Transverse colon (tissue), 4 donors: ENCODE results near the gene CDT1. TPM values are rescaled to one million over a fixed set of nuclear protein-coding genes. Genes with fewer than 3 reads are reported as not detected.

ENCODE experiments used
- DNase-seq: peaks from one replicate; pipeline ENCODE4 v3.0.0-alpha.2; 2019
- H3K27ac ChIP-seq, 4 donors: fragments of 200-600 bp; sonication (generic); 2 replicates each; pipeline ENCODE4 v1.5.1; 2016 to 2018; ENCODE audit warnings: inconsistent platforms in 4 of 4
- H3K27me3 ChIP-seq: fragments of 200-600 bp; sonication (generic); 2 replicates; pipeline ENCODE4 v1.5.1; 2017; ENCODE audit warnings: inconsistent platforms
- H3K36me3 ChIP-seq, 4 donors: fragments of 200-600 bp; sonication (generic); 2 replicates each; pipeline ENCODE4 v1.5.1; 2017 to 2019; ENCODE audit warnings: inconsistent platforms in 4 of 4
- H3K4me1 ChIP-seq, 4 donors: fragments of 200-600 bp; sonication (generic); 2 replicates each; pipeline ENCODE4 v1.5.1; 2017 to 2020; ENCODE audit warnings: inconsistent platforms in 4 of 4
- H3K4me3 ChIP-seq, 4 donors: fragments of 200-600 bp; sonication (generic); 1 replicate in 1 of 4; 2 replicates in 3 of 4; pipeline versions ENCODE4 v1.5.1 to v1.6.1; 2017 to 2019; ENCODE audit warnings: inconsistent platforms in 4 of 4
- H3K9me3 ChIP-seq, 2 donors: fragments of 200-600 bp; sonication (generic); 2 replicates each; pipeline ENCODE4 v1.5.1; 2017 to 2019; ENCODE audit warnings: inconsistent platforms in 2 of 2
- EP300 ChIP-seq: sonication (generic); formaldehyde crosslinking; IDR thresholded peaks from one replicate; pipeline ENCODE4 v1.6.1; 2017; ENCODE audit warnings: antibody characterized with exemption, low read depth
- POLR2A ChIP-seq: fragments of 450-650 bp; IDR thresholded peaks from one replicate; pipeline ENCODE4 v1.6.1; 2016; ENCODE audit warnings: antibody characterized with exemption, mild to moderate bottlenecking, moderate library complexity
- POLR2AphosphoS5 ChIP-seq, 3 donors: sonication (generic); formaldehyde crosslinking; IDR thresholded peaks; one replicate each; pipeline ENCODE4 v1.6.1; 2016; ENCODE audit warnings: antibody characterized with exemption in 3 of 3
- WGBS, 2 donors: methylation state at CpG; one replicate each; pipeline ENCODE4 v1.1.5; 2018; ENCODE audit warnings: low coverage in 1 of 2; 5-methylcytosine and 5-hydroxymethylcytosine counted together
- in situ Hi-C, 4 donors: fragments of 200-750 bp; cut with MboI; loops; one replicate each; pipeline versions ENCODE4 v1.15.0 to v1.15.1; 2017; ENCODE audit warnings: low sequenced_read_pairs in 3 of 4, low pct_ligation_motif_present in 1 of 4, low pct_unique_long_range_greater_than_20kb in 1 of 4
- intact Hi-C: fragments of 100-400 bp; cut with DNase I; formaldehyde crosslinking; loops from one replicate; pipeline ENCODE4 v1.15.1; 2023; ENCODE audit warnings: low total_unique reads
- total RNA-seq, 4 donors: library from RNA; depleted of rRNA; stranded (reverse); fragments of >200 nt; gene quantifications; one replicate each; pipeline ENCODE4 v1.1.0, GENCODE V29; 2016
- TF ChIP-seq, protein P1 (sequence below), 5 experiments: fragments of 200-600 bp in 3 of 5; fragments of 450-650 bp in 2 of 5; sonication (generic) in 3 of 5; IDR thresholded peaks; 1 replicate in 2 of 5; 2 replicates in 3 of 5; pipeline ENCODE4 v1.5.1; 2016 to 2017; ENCODE audit warnings: antibody characterized with exemption in 5 of 5, inconsistent platforms in 3 of 5, mild to moderate bottlenecking in 2 of 5, moderate library complexity in 1 of 5

Gene CDT1
- total RNA-seq, 4 donors from 2014 or later, result 3.8 to 12.5 (median 6.7) TPM; not detected in 1

DNA sequence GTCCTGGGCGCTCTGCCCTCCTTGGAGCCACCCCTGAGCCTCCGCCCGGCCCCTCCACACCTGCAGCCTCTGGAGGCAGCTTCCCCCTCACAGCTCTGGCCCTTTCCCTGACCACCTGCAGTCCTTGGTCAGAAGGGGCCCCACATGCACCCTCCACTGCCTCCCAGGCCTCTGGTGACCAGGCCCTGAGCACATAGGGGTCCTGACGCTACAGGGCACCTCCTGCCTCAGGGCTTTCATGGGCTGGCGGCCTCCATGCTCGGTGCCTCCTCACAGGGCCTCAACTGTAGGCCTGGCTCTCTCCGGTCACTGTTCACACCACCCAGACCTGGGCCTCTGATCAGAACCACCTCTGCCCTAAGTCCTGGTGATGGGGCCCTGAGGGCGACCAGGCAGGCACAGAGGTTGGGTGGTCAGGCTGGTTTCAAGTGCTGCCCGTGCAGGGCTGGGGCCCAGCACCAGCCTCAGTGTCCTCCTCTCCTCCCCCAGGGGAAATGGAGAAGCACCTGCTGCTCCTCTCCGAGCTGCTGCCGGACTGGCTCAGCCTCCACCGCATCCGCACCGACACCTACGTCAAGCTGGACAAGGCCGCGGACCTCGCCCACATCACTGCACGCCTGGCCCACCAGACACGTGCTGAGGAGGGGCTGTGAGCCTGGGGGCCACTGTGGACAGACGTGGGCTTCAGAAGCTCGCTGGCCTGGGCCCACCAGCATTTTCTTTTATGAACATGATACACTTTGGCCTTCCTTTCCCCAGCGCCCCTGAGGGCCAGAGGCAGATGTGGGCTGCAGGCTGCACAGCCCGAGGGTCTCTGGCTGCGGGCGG, 4.3 kb downstream of the CDT1 start:
- in situ Hi-C loops (loop anchor here in 1 of 4 donors (25.0 kb wide), 1 partner anchor 404 kb away; the partner anchor contains the start of genes SLC22A31 and ZNF778), intact Hi-C loops (no loop called here)
- Histone ChIP-seq H3K4me3 (no peak overlapping the region), H3K36me3 (no peaks in the 10 kb centered on the region), H3K4me1 (peaks cover 15 to 45% (median 36%) of the 10 kb centered on the region in 4 donors), H3K27me3 (no peaks in the 10 kb centered on the region), H3K9me3 (no peaks in the 10 kb centered on the region), H3K27ac (no peak overlapping the region)
- WGBS, 2 donors, result 89% methylated on average over 25 of the region's 26 CpGs; no CpG with 5 or more reads in 1 of the 2 donors
- TF ChIP-seq, protein P1, sequence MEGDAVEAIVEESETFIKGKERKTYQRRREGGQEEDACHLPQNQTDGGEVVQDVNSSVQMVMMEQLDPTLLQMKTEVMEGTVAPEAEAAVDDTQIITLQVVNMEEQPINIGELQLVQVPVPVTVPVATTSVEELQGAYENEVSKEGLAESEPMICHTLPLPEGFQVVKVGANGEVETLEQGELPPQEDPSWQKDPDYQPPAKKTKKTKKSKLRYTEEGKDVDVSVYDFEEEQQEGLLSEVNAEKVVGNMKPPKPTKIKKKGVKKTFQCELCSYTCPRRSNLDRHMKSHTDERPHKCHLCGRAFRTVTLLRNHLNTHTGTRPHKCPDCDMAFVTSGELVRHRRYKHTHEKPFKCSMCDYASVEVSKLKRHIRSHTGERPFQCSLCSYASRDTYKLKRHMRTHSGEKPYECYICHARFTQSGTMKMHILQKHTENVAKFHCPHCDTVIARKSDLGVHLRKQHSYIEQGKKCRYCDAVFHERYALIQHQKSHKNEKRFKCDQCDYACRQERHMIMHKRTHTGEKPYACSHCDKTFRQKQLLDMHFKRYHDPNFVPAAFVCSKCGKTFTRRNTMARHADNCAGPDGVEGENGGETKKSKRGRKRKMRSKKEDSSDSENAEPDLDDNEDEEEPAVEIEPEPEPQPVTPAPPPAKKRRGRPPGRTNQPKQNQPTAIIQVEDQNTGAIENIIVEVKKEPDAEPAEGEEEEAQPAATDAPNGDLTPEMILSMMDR (IDR thresholded peaks at IDR 0.05), result no peak
- TF ChIP-seq POLR2A (no peak), EP300 (no peak), POLR2AphosphoS5 (IDR thresholded peaks at IDR 0.05) (no peak)
- DNase-seq, result no peak

DNA sequence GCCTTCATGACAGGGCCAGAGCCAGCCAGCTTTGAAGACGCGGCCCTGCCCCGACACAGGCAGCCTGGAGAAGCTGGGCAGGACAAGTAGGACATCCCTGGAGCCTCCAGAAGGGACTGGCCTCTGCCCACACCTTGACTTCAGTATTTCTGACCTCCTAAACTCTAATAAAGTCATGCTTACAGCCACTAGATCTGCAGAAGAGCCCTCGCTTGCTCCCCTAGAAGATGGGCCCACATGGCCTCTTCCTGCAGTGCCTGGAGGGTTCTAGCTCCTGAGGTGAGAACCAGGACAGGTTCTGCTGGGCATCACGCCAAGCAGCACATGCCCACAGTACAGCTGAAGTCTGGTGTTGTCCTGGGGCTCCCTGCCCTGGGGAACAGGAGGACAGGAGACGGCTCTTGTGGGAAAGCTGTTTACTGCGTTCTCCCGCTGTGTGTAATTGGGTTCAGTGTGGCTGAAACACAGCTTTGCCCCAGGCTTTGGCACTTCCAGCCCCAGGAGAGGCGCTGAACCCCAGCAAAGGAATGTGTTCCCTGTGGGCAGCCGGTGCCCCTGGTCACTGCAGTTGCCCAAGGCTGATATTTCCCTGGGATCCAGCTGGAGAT, 5.6 kb downstream of the CDT1 start:
- Histone ChIP-seq H3K9me3 (no peaks in the 10 kb centered on the region), H3K27ac (no peak overlapping the region), H3K4me3 (no peak overlapping the region), H3K4me1 (peaks cover 16 to 47% (median 41%) of the 10 kb centered on the region in 4 donors), H3K27me3 (no peaks in the 10 kb centered on the region), H3K36me3 (no peaks in the 10 kb centered on the region)
- DNase-seq, result no peak
- in situ Hi-C loops, result loop anchor here in 1 of 4 donors (25.0 kb wide), 1 partner anchor 403 kb away; the partner anchor contains the start of genes SLC22A31 and ZNF778
- 77% methylated on average over 8 of the region's 10 CpGs; no CpG with 5 or more reads in 1 of the 2 donors for WGBS, 2 donors
- TF ChIP-seq POLR2A (no peak), POLR2AphosphoS5 (IDR thresholded peaks at IDR 0.05) (no peak), EP300 (no peak)
- TF ChIP-seq, protein P1 (IDR thresholded peaks at IDR 0.05), result no peak
- intact Hi-C loops, result no loop called here

DNA sequence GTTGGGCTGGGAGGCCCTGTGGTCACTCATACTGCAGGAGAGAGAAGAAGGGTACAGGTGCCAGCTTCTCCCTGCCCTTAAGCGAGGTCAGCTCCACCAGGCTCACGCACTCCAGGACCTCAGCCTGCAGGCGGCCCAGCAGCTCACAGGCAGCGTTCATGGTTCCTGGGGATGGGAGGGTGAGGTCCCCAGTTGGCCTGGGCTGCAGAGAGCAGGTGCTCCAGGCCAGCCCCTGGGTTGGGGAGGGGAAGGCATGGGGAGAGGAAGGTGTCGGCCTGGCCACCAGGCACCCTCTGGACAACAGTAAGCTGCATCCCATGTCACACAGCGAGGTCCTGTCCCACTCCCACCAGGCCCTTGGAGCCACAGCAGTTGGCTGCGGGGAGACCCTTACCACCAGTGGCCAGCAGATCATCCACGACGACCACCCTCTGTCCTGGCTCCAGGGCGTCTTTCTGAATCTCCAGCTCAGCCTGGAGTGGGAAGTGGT, 6.1 kb downstream of the CDT1 start:
- Histone ChIP-seq H3K27me3 (no peaks in the 10 kb centered on the region), H3K36me3 (no peaks in the 10 kb centered on the region), H3K27ac (peak overlapping the region in 3 of 4 donors; percentile 97), H3K4me1 (peaks cover 12 to 41% (median 36%) of the 10 kb centered on the region in 4 donors), H3K4me3 (peak overlapping the region in 1 of 4 donors; percentile 82), H3K9me3 (no peaks in the 10 kb centered on the region)
- DNase-seq, result no peak
- WGBS, 2 donors, result 69% methylated on average over 9 of the region's 10 CpGs; no CpG with 5 or more reads in 1 of the 2 donors
- TF ChIP-seq POLR2AphosphoS5 (IDR thresholded peaks at IDR 0.05), result no peak
- TF ChIP-seq EP300, result no peak
- TF ChIP-seq, protein P1 (IDR thresholded peaks at IDR 0.05), result no peak
- no peak for TF ChIP-seq POLR2A
- in situ Hi-C loops, result loop anchor here in 1 of 4 donors (25.0 kb wide), 1 partner anchor 403 kb away; the partner anchor contains the start of genes SLC22A31 and ZNF778
- intact Hi-C loops, result no loop called here
